GM19452 (cell line): ENCODE measurements around the gene GSTA4.
A peak's percentile ranks its signal among the peaks of the same experiment; 100 is the strongest.

Source experiments
- ATAC-seq: cut with Tn5 transposase; IDR thresholded peaks from one replicate; pipeline ENCODE4 v1.9.1; 2021; ENCODE audit not compliant: unreplicated experiment

GSTA4 gene, protein sequence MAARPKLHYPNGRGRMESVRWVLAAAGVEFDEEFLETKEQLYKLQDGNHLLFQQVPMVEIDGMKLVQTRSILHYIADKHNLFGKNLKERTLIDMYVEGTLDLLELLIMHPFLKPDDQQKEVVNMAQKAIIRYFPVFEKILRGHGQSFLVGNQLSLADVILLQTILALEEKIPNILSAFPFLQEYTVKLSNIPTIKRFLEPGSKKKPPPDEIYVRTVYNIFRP

DNA sequence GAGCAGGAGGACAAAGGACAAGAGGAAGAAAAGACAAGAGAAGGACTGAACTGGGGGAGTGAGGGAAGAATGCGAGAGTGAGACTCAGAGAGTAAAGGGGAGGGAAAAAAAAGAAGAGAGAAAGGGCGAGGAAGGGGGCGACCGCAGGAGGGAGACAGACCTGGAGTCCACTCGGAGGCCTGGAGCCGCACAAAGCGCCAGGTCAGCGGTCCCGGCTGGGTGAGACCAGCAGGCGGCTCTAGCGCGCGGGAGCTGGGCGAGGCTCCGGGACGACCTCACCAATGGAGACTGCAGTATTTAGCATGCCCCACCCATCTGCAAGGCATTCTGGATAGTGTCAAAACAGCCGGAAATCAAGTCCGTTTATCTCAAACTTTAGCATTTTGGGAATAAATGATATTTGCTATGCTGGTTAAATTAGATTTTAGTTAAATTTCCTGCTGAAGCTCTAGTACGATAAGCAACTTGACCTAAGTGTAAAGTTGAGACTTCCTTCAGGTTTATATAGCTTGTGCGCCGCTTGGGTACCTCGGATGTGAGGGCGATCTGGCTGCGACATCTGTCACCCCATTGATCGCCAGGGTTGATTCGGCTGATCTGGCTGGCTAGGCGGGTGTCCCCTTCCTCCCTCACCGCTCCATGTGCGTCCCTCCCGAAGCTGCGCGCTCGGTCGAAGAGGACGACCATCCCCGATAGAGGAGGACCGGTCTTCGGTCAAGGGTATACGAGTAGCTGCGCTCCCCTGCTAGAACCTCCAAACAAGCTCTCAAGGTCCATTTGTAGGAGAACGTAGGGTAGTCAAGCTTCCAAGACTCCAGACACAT is at the start of gene GSTA4:
Gene GSTA4 (minus strand): TSS at position 196 of the 824 bp plus-strand sequence. CDS start 1,041 bp downstream, outside the sequence.
- peak; percentile 98 for ATAC-seq

DNA sequence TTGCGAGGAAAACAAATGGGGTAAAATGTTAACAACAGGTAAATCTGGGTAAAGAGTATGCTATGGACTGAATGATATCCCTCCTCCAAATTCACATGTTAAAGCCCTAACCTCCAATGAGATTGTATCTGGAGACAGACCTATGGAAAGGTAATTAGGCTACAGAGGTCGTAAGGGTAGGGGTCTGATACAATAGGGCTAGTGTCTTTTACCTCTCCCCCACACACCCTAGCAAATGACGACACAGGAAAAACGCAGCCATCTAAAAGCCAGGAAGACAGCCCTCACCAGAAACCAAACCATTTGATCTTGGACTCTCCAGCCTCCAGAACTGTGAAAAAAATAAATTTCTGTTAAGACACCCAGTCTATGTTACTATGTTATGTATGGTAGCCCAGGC is 49.5 kb upstream of the GSTA4 start:
- no peak for ATAC-seq

DNA sequence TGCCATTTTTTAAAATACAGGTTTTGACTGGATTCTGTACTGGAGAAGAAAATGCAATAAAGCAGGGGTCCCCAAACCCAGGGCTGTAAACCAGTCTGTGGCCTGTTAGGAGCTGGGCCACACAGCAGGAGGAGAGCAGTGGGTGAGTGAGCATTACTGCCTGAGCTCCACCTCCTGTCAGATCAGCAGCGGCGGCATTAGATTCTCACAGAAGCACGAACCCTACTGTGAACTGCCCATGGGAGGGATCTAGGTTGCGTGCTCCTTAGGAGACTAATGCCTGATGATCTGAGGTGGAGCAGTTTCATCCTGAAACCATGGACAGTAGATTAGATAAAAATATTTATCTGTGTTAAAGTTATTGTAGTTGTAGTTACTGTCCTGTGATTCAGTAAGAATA is 49.0 kb upstream of the GSTA4 start:
- ATAC-seq = no peak

DNA sequence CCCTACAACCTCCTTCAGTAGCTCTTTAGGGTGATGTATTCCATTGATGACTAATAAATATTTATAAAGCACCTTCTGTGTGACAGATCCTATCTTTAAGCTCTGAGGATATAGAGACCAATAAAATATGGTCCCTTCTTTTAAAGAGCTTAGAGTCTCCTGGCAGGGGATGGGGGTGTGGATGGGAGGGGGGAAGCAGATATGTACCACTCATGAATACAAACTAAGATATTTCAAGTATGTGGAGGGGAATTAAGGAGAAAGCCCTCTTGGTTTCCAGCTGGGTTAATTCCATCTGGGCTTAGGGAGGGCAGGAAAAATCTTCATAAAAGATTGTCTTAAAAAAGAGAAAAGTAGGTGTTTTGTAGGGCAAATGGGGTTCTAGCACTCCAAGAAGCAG is 48.5 kb upstream of the GSTA4 start:
- ATAC-seq = no peak

DNA sequence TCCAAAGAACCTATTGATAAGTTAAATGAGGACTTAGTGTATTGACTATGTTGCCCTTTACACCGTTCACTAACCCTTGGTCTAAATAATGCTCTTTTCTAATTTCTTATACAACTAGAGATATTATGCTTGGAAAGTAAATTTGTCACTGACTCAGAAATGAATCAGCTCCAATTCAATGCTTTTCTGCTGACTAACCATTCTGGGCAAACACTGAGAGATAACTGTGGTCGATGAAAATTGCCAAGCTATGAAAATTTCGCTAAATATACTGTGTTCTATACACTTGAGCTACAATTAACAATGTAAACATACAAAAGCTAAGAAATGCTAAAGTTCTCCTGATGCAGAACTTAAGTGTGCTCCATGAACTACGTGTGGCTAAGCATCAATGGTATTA is 47.0 kb upstream of the GSTA4 start:
- no peak for ATAC-seq

DNA sequence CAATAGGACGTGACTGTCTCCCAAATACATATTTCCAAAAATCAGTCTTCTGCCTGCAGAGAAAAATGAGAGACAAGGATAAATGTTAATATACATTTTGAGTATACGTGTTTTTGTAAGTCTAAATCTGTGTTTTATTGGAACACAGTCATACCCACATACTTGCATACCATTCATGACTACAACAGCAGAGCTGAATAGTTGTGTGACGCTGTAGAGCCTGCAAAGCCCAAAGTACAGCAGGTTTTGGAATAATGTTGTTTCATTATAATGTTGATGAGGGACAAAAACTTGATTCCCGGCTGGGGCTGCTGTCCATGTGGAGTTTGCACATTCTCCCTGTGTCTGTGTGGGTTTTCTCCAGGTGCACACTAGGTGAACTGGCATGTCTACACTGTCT is 46.3 kb upstream of the GSTA4 start:
- no peak for ATAC-seq

DNA sequence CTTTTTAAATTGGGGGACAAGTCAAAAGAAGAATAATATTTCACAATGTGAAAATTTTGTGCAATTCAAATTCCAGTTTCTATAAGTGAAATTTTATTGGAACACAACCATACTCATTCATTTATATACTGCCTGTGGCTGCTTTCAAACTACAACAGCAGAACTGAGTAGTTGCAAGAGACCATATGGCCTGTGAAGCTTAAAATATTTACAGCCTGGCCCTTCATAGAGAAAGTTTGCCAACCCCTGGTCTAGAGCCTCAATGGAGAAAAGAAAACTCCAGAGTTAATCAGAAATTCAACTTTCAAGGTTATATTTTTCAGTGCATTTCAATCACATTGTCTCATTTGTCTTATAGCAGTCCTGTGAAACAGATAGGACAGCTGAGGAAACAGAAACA is 43.5 kb upstream of the GSTA4 start:
- no peak for ATAC-seq

DNA sequence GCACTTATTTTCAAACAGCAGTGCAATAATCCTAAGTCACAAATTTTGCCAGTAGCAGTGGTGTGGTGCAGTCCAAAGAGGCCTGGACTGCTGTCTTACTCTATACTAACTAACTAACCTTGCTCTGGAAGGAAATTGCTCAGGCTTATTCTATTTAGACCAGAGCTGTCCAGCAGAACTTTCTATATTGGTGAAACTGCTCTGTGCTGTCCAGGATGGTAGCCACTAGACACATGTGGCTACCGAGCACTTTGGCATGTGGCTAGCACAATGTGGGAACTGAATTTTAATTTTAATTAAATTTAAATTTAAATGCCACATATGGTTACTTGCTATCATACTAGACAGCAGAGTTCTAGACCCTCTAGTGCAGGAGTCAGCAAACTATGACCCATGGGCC is 43.1 kb upstream of the GSTA4 start:
- ATAC-seq = no peak

DNA sequence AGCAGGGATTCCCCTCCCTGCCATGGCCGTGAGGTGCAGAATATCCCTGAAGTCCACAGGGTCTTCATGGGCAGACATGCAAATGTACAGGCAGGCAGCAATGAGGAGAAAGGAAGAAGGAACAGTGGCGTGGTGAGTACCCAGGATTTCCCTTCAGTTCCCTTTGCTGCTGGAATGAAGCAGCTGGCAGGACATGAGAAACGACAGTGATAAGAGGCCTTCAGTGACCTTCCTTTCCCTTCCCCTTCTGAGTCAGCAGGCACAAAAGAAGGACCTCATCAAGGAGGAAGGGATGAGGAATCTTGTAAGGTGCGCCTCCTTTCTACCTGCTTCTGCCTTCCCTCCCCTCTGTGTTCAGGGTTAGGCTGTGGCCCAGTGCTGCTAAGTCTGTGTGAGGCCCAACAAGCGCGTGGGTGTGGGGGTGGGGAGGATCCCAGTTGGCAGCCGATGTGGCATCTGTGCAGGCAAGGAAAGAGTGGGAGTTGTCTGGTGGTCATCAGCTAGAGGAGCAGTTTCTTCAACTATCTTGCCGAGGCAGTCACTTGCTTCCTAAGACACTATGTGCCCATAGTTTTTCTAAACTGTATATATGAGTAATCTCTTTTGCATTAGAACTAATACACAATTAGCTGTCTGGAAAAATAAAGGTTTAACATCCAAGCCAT is 40.6 kb upstream of the GSTA4 start:
- no peak for ATAC-seq

DNA sequence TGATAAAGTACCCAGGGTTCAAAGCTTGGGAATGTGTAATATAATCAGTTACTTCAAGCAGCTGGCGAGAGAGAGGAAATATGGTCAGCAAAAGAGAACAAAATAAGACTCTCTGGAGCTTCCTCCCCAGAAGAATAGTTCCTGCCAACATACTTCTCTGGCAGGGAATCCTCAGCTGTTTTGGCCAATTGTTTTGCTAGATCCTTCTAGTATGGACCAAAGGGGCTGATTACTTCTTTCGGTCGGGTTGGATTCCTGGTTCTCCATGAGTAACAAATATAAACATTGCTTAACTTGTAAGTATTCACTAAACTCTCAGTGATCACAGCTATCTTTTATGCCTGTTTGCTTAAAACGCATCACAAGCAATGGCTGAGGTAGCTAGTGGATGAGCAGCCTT is 38.7 kb upstream of the GSTA4 start:
- no peak for ATAC-seq

DNA sequence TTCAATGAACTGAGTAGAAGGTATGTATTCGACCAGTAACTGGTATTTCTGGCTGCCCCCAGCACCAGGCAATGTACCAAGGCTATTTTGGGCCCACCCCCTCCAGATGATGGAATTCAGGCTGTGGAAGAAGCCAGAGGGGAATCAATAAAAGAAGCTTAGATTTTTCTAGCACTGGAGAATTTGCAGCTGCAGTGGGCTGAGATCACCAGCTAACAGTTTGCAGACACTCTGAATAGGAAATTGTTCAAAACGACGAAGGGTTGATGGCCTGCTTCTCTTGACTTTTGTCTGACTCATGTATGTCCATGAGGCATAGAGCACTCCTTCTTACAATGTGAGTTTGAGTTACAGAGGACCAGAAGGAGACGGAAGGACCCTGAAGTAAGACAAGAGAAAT is 37.8 kb upstream of the GSTA4 start:
- ATAC-seq = no peak

DNA sequence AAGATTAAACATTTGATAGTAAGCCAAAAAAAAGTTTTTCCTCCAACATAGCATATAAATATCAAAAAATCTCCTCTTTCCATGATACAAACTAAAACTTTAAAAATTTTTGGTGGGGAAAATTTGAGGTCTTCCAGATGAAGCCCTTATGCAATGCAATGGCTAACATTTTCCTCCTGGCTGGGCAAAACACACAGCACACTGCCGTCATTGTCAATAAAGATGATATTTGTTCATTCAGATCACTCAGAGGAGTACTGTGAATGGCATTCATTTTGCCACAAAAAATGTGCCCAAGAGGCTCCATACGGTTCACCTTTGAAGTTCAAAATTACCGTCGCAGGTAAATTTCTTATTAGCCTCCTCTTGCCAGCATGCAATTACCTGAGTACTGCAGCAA is 36.2 kb upstream of the GSTA4 start:
- no peak for ATAC-seq

DNA sequence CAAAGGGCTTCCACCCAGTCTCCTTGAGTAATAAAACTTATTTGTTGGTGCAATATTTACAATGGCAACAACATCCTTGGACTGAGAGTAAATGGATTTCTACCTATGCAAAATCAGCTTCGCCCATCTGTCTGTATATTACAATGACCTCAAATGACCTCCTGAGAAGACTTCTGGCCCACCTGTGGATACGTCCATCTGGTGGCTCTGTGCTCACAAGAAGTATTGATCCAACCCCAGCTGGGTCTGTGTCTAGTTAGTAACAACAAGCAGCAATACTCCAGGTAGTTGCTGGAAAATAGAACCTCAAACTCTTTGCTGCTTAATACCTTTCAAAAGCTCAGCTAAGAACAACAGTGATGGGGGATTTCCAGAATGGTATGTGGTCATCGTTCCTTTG is 34.7 kb upstream of the GSTA4 start:
- ATAC-seq = no peak

DNA sequence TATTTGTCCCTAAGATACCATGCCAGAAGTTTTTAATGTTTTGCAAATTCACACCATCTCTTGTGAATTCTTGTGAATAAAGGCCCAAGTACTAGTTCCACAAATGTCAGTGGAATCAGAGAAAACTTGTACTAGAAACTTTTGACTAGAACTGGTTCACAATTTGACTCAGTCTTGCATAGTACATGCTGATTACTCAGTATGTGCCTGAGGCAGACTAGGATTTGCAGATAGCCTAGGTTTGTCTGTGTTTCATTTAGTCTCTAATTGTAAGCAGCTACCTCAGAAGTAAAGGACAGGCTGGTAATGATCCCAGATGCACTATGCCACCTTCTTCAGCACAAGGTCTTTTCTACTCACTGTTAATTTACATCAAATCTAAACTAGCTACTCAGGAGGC is 34.2 kb upstream of the GSTA4 start:
- ATAC-seq = no peak

DNA sequence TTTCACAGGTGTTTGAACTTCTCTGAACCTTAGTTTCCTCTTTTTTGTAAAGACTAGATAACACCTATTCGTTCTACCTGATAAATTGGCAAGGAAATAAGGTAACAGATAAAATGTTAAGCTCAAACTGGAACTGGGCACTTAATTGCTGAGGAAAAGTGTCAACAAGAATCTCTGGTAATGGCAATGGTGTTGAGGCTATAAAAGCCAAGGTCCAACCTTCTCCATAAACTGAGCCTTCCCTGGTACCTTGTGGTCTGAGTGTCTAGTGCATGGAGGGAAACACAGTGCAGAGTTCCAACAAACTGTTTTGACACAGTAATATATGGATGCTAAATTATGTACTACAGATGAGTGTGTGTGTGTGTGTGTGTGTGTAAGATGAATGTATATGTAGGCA is 33.4 kb upstream of the GSTA4 start:
- ATAC-seq = no peak

DNA sequence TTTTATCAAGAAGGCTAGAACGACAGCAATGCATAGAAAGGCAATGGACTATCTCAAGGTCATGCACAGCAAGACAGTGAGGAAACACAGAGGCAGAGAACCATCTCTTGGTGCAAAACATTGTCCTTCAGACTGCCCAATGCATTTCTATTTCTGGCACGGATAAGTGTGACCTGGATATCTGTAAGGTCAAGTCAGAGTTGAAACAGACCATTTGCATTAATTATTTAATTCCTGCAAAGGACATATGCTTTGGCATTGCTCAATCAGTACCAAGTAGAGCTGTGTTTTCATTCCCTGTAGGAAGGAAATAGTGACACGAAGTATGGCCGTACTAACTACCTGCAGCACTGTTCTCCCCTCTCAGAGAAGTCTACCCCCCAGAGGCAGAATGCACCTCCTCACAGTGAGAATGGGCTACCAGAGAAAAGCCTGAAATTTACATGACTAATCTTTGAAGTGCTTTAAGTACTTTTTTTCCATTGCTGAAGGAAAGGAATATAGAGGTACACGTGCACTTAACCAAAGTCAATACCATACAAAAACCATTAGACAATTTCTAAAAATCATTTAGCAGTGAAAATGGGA is 32.1 kb upstream of the GSTA4 start:
- ATAC-seq = no peak

DNA sequence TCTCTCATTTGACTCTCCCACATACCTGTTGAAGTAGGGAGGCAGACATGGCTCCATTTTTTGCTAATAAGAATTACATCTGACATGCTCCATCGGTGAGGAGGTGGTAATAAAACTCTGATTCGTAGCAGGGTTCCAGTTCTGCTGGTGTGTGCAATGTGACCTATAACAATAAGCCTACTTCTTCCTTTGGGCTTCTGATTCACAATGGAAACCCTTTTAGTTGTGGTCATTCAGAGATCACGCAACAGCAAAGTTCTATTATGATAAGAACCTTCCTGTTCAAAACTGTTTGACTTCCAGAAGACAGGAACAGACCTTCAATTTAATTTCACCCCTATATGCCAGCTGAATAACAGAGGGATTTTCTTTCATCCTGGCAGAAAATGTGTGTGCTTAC is 31.4 kb upstream of the GSTA4 start:
- no peak for ATAC-seq

DNA sequence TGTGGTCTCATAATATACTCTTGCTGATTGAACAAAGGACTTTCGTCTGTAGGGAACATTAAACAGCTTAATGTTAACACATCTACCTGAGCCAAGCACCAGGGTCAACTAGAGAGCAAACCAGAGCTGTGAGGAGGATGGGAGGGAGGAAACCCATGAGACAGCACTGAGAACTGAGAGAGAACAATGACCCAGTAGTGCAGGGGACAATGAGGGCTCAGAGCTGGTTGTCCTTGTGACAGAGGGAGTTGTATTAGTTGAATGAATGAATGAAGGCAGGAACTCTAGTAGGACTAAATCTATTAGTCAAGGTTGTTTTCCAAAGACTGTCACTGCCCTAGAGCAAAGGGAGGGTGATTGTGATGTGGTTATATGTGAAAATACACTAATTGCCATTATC is 28.2 kb upstream of the GSTA4 start:
- ATAC-seq = no peak

DNA sequence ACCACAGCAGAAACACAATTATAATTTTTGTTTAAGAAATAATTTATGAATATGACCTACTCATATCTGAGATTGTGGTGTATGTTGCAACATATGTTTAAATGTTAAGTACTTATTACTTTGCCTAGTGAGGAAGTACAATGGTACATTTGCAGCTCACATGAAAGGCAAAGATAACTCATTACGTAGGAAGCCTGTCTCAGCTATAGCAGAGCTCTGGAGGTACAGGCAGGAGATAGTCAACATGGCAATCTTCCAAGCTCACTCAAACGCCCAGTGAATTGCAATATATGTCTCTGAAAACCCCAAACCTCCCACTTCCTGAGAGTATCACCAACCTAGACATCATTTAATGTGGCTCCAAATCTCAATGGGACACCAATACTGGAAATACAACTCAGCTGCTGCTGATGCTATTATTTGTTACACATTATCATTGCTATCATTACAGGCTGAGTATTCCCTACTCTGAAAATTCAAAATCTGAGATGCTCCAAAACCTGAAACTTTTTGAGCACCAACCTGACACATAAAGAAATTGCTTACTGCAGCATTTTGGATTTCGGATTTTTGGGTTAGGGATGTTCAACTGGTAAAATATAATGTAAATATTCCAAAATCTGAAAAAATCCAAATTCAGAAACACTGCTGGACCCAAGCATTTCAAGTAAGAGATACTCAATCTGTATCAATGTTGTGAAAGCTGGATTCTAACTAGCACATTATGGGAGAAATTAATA is 25.1 kb upstream of the GSTA4 start:
- ATAC-seq = no peak

DNA sequence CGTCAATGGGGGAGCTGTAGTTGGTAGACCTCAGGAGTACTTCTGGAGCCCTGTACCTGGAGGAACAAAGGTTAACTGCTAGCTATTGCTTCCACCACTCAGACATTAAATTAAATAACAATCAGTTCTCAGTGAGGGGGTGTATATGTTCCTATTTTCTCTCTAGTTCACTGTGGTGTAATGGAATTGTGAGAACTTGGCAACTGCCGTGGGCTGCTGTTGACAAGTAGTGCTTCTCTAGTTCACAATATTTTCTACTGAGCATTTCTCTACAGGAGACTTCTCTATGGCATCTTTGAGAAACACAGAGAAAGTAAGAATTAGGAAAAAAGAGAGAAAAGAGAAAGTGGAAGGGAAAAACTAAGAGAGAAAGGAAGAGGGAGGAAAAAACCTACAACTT is 23.4 kb upstream of the GSTA4 start:
- ATAC-seq = no peak

DNA sequence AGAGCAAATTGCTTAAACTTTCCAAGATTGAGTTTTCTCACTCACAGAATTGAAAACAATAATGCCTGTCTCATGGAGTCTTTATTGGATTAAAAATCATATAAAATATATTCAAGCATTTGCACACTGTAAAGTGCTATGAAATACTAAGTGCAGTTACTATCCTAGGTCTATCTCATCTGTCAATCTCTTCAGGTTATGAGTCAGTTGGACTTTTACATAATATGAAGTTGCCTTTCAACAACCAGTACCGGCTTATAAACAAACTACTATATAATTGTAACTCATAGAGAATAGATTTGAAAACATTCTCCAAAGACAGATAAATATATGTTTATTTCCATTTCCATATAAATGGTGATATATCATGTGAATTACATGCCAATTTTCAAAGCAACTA is 20.4 kb upstream of the GSTA4 start:
- ATAC-seq = no peak
